Adrenal gland (tissue), 5 donors: ENCODE results near the gene EPB41L4B.

Experiments used
- POLR2A ChIP-seq, 2 donors: fragments of 450-650 bp; IDR thresholded peaks; one replicate each; pipeline ENCODE4 v1.6.1; 2017; ENCODE audit warnings: antibody characterized with exemption in 2 of 2, mild to moderate bottlenecking in 2 of 2, moderate library complexity in 1 of 2
- TF ChIP-seq, protein P1 (sequence below), 6 experiments: fragments of 450-650 bp in 4 of 6; fragments of 200-600 bp in 2 of 6; sonication (generic) in 1 of 6; IDR thresholded peaks; 1 replicate in 5 of 6; 2 replicates in 1 of 6; pipeline versions ENCODE4 v1.5.1 to v1.8.0; 2016 to 2021; ENCODE audit warnings: antibody characterized with exemption in 6 of 6, mild to moderate bottlenecking in 2 of 6, moderate library complexity in 1 of 6
- donor health status: DM: no; HTN: no; CAD: no.

DNA sequence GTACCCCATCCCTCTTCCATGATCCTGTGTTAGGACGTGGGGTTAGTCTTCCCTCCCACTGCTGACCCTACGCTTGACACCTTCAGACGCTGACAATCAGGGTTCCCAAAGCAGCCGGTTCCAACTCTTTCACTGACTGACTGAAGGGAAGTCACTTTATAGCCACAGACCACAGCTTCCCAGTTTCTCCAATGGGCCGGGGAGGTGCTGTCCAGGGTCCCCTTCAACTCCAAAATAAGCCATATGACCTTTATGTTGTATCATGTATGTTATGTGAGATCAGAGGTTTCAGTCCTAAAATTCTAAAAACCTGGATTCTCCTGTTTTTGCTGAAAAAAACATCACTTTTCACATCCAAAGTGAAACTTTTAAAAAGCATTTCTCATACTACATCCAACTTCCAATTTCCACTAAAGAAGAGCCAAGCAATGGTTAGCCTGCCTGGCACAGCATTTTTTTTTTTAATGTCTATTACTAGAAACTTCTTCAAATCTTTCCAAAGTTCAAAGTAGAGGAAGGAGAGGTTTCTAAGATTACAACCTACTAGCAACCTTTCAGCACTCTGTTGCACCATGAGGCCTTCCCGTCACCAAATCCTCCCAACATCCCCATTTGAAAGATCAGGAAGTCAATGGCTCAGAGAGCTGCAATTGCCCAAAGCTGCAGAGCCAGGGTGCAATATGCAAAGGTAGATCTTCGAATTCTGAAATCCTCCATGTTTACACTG, 5.2 kb downstream of the EPB41L4B start:
- TF ChIP-seq, protein P1, sequence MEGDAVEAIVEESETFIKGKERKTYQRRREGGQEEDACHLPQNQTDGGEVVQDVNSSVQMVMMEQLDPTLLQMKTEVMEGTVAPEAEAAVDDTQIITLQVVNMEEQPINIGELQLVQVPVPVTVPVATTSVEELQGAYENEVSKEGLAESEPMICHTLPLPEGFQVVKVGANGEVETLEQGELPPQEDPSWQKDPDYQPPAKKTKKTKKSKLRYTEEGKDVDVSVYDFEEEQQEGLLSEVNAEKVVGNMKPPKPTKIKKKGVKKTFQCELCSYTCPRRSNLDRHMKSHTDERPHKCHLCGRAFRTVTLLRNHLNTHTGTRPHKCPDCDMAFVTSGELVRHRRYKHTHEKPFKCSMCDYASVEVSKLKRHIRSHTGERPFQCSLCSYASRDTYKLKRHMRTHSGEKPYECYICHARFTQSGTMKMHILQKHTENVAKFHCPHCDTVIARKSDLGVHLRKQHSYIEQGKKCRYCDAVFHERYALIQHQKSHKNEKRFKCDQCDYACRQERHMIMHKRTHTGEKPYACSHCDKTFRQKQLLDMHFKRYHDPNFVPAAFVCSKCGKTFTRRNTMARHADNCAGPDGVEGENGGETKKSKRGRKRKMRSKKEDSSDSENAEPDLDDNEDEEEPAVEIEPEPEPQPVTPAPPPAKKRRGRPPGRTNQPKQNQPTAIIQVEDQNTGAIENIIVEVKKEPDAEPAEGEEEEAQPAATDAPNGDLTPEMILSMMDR (IDR thresholded peaks at IDR 0.05): no peak
- no peak for TF ChIP-seq POLR2A (IDR thresholded peaks at IDR 0.05)
